Measurements from ENCODE around the gene RPL31.

- TF ChIP-seq ISL1 (CRISPR knock-in tag; IDR thresholded peaks at IDR 0.05): no peak
- TF ChIP-seq, protein P1, sequence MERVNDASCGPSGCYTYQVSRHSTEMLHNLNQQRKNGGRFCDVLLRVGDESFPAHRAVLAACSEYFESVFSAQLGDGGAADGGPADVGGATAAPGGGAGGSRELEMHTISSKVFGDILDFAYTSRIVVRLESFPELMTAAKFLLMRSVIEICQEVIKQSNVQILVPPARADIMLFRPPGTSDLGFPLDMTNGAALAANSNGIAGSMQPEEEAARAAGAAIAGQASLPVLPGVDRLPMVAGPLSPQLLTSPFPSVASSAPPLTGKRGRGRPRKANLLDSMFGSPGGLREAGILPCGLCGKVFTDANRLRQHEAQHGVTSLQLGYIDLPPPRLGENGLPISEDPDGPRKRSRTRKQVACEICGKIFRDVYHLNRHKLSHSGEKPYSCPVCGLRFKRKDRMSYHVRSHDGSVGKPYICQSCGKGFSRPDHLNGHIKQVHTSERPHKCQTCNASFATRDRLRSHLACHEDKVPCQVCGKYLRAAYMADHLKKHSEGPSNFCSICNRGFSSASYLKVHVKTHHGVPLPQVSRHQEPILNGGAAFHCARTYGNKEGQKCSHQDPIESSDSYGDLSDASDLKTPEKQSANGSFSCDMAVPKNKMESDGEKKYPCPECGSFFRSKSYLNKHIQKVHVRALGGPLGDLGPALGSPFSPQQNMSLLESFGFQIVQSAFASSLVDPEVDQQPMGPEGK (CRISPR knock-in tag; IDR thresholded peaks at IDR 0.05; ENCODE audit: borderline replicate concordance): no peak
Measured at GRCh38 chr2:101027852-101028251, 25.8 kb downstream of the RPL31 start.

Measured in SK-N-SH treated with all-trans-retinoic acid at 6 μM for 48 hours (cell line).